CD4-positive, CD25-positive, alpha-beta regulatory T cell (primary cell): ENCODE results near the gene ING5. TPM values are rescaled to one million over a fixed set of nuclear protein-coding genes. Genes with fewer than 3 reads are reported as not detected.
"Not testable (repeated sequence)": the region's sequence is repeated elsewhere in the genome, so short reads cannot be mapped to it uniquely, and the experiment has no call there.

Experiments used
- ATAC-seq, 2 donors: fragments of 150-1000 bp; cut with Tn5 transposase; one replicate each; pipeline ENCODE4 v1.10.0; 2021; ENCODE audit warnings: low read depth in 2 of 2, moderate number of reproducible peaks in 2 of 2, moderate library complexity in 1 of 2
- DNase-seq, 3 donors: peaks; one replicate each; pipeline versions ENCODE4 v3.0.0 to v3.0.0-alpha.2; 2012 to 2022; ENCODE audit warnings: mixed read lengths in 1 of 3
- H3K27ac ChIP-seq: one replicate; pipeline ENCODE4 v1.7.0; 2013; ENCODE audit warnings: mild to moderate bottlenecking, low read length; ENCODE audit not compliant: insufficient read depth, poor library complexity, severe bottlenecking
- H3K27me3 ChIP-seq: one replicate; pipeline ENCODE4 v1.7.0; 2013; ENCODE audit warnings: low read length; ENCODE audit not compliant: control insufficient read depth, insufficient read depth
- H3K36me3 ChIP-seq: one replicate; pipeline ENCODE4 v1.7.0; 2013; ENCODE audit warnings: mild to moderate bottlenecking, low read length, moderate library complexity; ENCODE audit not compliant: control insufficient read depth, insufficient read depth
- H3K4me1 ChIP-seq: 2 replicates; pipeline ENCODE4 v1.7.0; 2013; ENCODE audit warnings: mild to moderate bottlenecking, low read length; ENCODE audit not compliant: insufficient read depth, control insufficient read depth, poor library complexity, severe bottlenecking
- H3K4me3 ChIP-seq: one replicate; pipeline ENCODE4 v1.7.0; 2013; ENCODE audit warnings: low read depth, mild to moderate bottlenecking, low read length, moderate library complexity
- H3K9me3 ChIP-seq, 2 experiments: 1 replicate in 1 of 2; 2 replicates in 1 of 2; pipeline ENCODE4 v1.7.0; 2013; ENCODE audit warnings: low read length in 2 of 2, mild to moderate bottlenecking in 1 of 2, moderate library complexity in 1 of 2; ENCODE audit not compliant: control insufficient read depth in 2 of 2
- H3K27ac Mint-ChIP-seq, 3 donors: one replicate each; pipeline ENCODE4 v1.8.0; 2020 to 2022; ENCODE audit warnings: mild to moderate bottlenecking in 3 of 3, mixed read lengths in 3 of 3, moderate library complexity in 2 of 3
- H3K27me3 Mint-ChIP-seq: one replicate; pipeline ENCODE4 v1.8.0; 2022; ENCODE audit warnings: mild to moderate bottlenecking, mixed read lengths
- H3K36me3 Mint-ChIP-seq: one replicate; pipeline ENCODE4 v1.8.0; 2020; ENCODE audit warnings: mixed read lengths
- H3K4me1 Mint-ChIP-seq, 4 donors: one replicate each; pipeline ENCODE4 v1.8.0; 2020 to 2022; ENCODE audit warnings: mixed read lengths in 4 of 4, mild to moderate bottlenecking in 1 of 4
- H3K4me3 Mint-ChIP-seq, 4 donors: one replicate each; pipeline ENCODE4 v1.8.0; 2020 to 2022; ENCODE audit warnings: mild to moderate bottlenecking in 4 of 4, mixed read lengths in 4 of 4, moderate library complexity in 3 of 4
- H3K9me3 Mint-ChIP-seq, 7 donors: one replicate each; pipeline ENCODE4 v1.8.0; 2020 to 2022; ENCODE audit warnings: mixed read lengths in 7 of 7, mild to moderate bottlenecking in 3 of 7, moderate library complexity in 2 of 7
- polyA plus RNA-seq, 4 donors: library from polyadenylated mRNA; unstranded; fragments of 300-500 nt; fragmentation: Illumina TruSeq; gene quantifications; one replicate each; pipeline ENCODE4 v1.2.3, GENCODE V29; 2021
- total RNA-seq: library from RNA; stranded (reverse); gene quantifications from one replicate; pipeline ENCODE4 v1.2.3, GENCODE V29; 2022

ING5 gene
- total and polyA plus RNA-seq, 5 donors from 2014 or later, result 16.7 to 64.8 (median 21.4) TPM

DNA sequence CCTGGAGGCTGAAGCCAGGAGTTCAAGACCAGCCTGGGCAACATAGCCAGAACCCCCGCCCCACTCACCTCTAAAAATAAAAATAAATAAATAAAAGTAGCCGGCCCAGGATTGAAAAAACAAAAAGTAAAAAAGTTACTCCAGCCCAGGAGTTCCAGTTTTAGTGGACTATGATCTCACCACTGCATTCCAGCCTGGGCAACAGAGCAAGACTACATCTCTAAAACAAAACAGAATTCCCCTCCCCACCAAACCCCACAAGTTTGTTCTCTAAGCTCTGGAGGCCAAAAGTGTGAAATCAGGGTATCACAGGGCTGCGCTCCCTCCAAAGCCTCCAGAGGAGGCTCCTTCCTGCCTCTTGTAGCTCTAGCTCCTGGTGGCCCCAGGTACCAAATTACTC lies 34.3 kb downstream of the ING5 start:
- Histone ChIP-seq H3K4me1 (peaks cover 36% of the 10 kb centered on the region), H3K27ac (no peak overlapping the region), H3K4me3 (no peak overlapping the region), H3K36me3 (no peaks in the 10 kb centered on the region), H3K27me3 (no peaks in the 10 kb centered on the region), H3K9me3 (no peaks in the 10 kb centered on the region)
- peak overlapping the region in 1 of 3 donors; percentile 76 for H3K27ac Mint-ChIP-seq
- no peaks in the 10 kb centered on the region for H3K27me3 Mint-ChIP-seq
- ATAC-seq (no peak), DNase-seq (no peak)
- no peaks in the 10 kb centered on the region for H3K9me3 Mint-ChIP-seq
- H3K4me1 Mint-ChIP-seq, result peaks cover 0 to 55% (median 25%) of the 10 kb centered on the region in 4 donors
- peak overlapping the region; percentile 84 to 88 (median 85) for H3K4me3 Mint-ChIP-seq
- peaks cover 4% of the 10 kb centered on the region for H3K36me3 Mint-ChIP-seq

DNA sequence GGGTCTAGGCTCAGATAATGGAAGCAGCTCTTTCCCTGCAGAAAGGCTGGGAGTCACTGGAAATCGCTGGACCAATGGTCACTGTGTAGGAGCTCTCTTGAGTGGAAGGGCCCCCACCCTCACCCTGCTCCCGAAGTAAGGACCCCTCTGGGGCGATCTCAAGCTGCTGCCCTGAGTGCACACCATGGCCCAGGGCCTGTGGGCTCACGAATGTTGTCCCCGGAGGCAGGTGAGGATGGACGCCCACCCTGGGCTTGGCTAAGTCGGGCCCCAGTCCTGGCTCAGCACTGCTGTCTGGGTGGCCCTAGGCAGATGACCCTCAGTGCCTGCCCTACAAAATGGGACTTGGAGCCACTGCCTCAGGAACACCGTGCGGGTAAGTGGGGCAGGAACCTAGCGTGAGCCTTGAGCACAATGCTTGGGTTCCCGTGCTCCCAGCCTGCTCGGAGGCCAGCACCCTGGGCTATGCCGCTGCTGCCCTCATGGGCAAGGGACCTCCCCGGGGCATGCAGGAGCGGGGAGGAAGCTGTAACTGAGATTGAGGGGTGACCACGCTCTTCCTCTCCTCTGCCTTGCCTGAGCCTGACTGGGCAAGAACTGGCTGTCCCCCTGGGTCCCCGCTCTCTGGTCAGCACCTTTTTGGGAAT lies 36.3 kb downstream of the ING5 start:
- H3K4me1 ChIP-seq, result peaks cover 33% of the 10 kb centered on the region
- peak overlapping the region in 3 of 4 donors; percentile 60 to 85 (median 61) for H3K4me3 Mint-ChIP-seq
- no peaks in the 10 kb centered on the region for H3K9me3 Mint-ChIP-seq
- no peak for DNase-seq
- peaks cover 4% of the 10 kb centered on the region for H3K36me3 Mint-ChIP-seq
- H3K4me3 ChIP-seq, result no peak overlapping the region
- peak overlapping the region in 2 of 3 donors; percentile 16 to 41 for H3K27ac Mint-ChIP-seq
- no peaks in the 10 kb centered on the region for H3K36me3 ChIP-seq
- H3K9me3 ChIP-seq, result no peaks in the 10 kb centered on the region
- ATAC-seq, result no peak
- H3K27me3 Mint-ChIP-seq, result no peaks in the 10 kb centered on the region
- H3K27me3 ChIP-seq, result no peaks in the 10 kb centered on the region
- H3K27ac ChIP-seq, result no peak overlapping the region
- H3K4me1 Mint-ChIP-seq, result peaks cover 0 to 45% (median 25%) of the 10 kb centered on the region in 4 donors

DNA sequence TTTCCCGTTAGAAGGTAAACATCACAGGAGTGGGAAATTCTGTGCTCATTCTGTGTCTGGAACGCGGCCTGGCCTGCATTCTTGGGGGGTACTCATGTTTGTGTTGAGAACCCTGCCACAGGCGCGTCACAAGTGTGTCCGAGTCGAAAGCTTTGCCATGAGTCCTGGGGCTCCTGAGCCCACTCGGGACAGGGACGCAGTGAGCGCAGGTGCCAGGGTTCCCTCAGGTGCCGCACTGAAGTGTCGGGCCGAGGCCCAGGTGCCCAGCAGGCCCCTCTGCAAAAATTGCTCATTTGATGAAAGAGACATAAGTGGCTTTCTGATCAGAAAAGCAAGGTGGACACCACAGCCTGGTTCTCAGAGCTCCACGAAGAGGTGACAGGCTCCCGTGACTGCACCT lies 37.3 kb downstream of the ING5 start:
- no peaks in the 10 kb centered on the region for H3K9me3 ChIP-seq
- H3K27me3 ChIP-seq, result no peaks in the 10 kb centered on the region
- H3K4me1 Mint-ChIP-seq, result peaks cover 0 to 40% (median 22%) of the 10 kb centered on the region in 4 donors
- H3K4me3 Mint-ChIP-seq, result peak overlapping the region in 1 of 4 donors; percentile 21
- peaks cover 7% of the 10 kb centered on the region for H3K36me3 ChIP-seq
- no peak overlapping the region for H3K27ac ChIP-seq
- no peak overlapping the region for H3K4me3 ChIP-seq
- peaks cover 27% of the 10 kb centered on the region for H3K4me1 ChIP-seq
- no peaks in the 10 kb centered on the region for H3K9me3 Mint-ChIP-seq
- DNase-seq, result no peak
- peaks cover 4% of the 10 kb centered on the region for H3K36me3 Mint-ChIP-seq
- H3K27ac Mint-ChIP-seq, result peak overlapping the region in 1 of 3 donors; percentile 83
- no peaks in the 10 kb centered on the region for H3K27me3 Mint-ChIP-seq
- no peak for ATAC-seq

DNA sequence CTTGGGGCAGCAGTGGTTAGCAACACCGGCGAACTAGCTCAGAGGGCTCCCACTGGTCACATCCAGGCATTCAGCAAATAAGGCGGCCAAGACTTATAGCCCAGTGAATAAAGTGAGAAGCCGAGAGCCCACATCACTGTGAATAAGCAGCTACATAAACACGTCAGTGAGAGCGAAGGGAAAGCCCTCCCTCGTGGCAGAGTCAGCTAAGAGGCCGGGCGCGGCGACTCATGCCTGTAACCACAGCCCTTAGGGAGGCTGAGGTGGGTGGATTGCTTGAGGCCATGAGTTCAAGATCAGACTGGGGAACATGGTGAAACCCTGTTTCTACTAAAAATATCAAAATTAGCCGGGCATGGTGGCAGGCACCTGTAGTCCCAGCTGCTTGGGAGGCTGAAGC lies 37.8 kb downstream of the ING5 start:
- H3K9me3 ChIP-seq, result no peaks in the 10 kb centered on the region
- no peak overlapping the region for H3K27ac ChIP-seq
- Mint-ChIP-seq H3K9me3 (no peaks in the 10 kb centered on the region), H3K27ac (peak overlapping the region in 2 of 3 donors; percentile 10 to 51), H3K4me1 (peaks cover 0 to 40% (median 22%) of the 10 kb centered on the region in 4 donors), H3K36me3 (peaks cover 4% of the 10 kb centered on the region), H3K4me3 (peak overlapping the region in 3 of 4 donors; percentile 4 to 57 (median 52)), H3K27me3 (no peaks in the 10 kb centered on the region)
- no peak overlapping the region for H3K4me3 ChIP-seq
- peaks cover 27% of the 10 kb centered on the region for H3K4me1 ChIP-seq
- no peaks in the 10 kb centered on the region for H3K27me3 ChIP-seq
- DNase-seq (no peak), ATAC-seq (no peak)
- peaks cover 9% of the 10 kb centered on the region for H3K36me3 ChIP-seq

DNA sequence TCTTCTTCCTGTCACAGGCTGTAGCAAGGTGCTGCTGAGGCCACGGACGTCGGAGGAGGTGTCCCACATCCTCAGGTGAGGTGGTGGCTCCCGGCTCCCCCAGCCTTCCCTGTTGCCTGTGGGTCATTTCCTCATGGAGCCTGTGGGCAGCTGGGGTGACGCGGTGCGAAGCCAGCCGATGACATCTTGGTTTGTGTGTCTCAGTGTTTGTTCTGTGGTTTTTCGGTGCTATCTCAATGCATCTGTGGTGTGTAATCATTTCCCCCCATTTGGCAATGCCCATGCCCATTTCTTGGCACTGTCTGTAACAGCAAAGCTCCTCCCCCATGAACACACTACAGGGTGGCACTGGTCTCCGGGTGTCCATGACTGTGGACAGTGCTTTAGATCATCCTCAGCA lies 39.2 kb downstream of the ING5 start:
- H3K27me3 ChIP-seq, result no peaks in the 10 kb centered on the region
- DNase-seq (no peak), ATAC-seq (peak in 1 of 2 donors; percentile 40)
- no peak overlapping the region for H3K4me3 ChIP-seq
- H3K36me3 Mint-ChIP-seq, result peaks cover 12% of the 10 kb centered on the region
- peak overlapping the region in 1 of 3 donors; percentile 32 for H3K27ac Mint-ChIP-seq
- H3K9me3 ChIP-seq, result no peaks in the 10 kb centered on the region
- H3K27ac ChIP-seq, result no peak overlapping the region
- H3K4me3 Mint-ChIP-seq, result peak overlapping the region in 1 of 4 donors; percentile 80
- no peaks in the 10 kb centered on the region for H3K27me3 Mint-ChIP-seq
- H3K9me3 Mint-ChIP-seq, result peaks cover 0 to 1% (median 0%) of the 10 kb centered on the region in 7 donors
- H3K36me3 ChIP-seq, result peaks cover 22% of the 10 kb centered on the region
- peaks cover 17% of the 10 kb centered on the region for H3K4me1 ChIP-seq
- peaks cover 4 to 36% (median 23%) of the 10 kb centered on the region in 4 donors for H3K4me1 Mint-ChIP-seq

DNA sequence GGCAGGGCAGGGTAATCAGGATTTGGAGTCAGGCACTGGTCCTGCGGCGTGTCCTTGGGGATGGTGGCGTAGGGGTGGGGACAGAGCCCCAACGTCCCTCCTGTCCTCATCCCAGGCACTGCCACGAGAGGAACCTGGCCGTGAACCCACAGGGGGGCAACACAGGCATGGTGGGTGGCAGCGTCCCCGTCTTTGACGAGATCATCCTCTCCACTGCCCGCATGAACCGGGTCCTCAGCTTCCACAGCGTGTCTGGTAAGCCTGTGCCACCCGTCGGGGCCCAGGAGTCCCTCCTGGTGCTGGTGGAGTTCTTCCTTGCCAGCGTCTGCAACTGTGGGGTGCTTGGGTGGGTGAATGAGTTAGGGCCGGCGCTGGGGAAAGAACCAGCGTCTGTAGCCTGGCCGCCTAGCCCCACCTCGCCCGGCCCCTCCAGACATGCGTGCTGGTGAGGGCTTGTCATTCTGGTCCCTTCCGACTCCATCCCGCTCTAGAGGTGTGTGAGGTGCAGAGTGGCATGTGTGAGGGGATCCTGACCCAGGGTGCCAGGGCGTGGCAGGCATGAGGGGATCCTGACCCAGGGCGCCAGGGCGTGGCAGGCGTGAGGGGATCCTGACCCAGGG lies 40.6 kb downstream of the ING5 start:
- no peak overlapping the region for H3K27ac ChIP-seq
- ATAC-seq (no peak), DNase-seq (no peak)
- peaks cover 23% of the 10 kb centered on the region for H3K36me3 ChIP-seq
- Mint-ChIP-seq H3K4me1 (peaks cover 7 to 31% (median 19%) of the 10 kb centered on the region in 4 donors), H3K36me3 (peaks cover 20% of the 10 kb centered on the region), H3K27me3 (no peaks in the 10 kb centered on the region), H3K9me3 (peaks cover 0 to 1% (median 0%) of the 10 kb centered on the region in 7 donors), H3K27ac (peak overlapping the region in 1 of 3 donors; percentile 56), H3K4me3 (no peak overlapping the region)
- no peaks in the 10 kb centered on the region for H3K27me3 ChIP-seq
- H3K4me1 ChIP-seq, result peaks cover 17% of the 10 kb centered on the region
- H3K4me3 ChIP-seq, result no peak overlapping the region
- H3K9me3 ChIP-seq, result no peaks in the 10 kb centered on the region

DNA sequence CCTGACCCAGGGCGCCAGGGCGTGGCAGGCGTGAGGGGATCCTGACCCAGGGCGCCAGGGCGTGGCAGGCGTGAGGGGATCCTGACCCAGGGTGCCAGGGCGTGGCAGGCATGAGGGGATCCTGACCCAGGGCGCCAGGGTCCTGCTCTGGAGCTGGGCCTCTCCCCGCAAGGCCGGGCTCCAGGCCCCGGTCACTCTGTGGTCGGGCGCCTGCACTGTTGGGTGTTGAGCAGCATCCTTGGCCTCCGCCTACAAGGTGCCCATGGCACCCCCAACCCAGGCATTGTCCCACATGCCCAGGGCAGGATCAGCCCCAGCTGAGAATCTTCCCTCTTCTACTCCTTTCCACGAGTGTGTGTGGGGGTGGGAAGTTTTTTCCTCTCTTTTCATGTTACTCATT lies 41.2 kb downstream of the ING5 start:
- H3K27ac Mint-ChIP-seq, H3K27me3 Mint-ChIP-seq, H3K4me3 Mint-ChIP-seq, H3K9me3 Mint-ChIP-seq, ATAC-seq, H3K27me3 ChIP-seq, DNase-seq, H3K9me3 ChIP-seq, H3K4me3 ChIP-seq, H3K27ac ChIP-seq: not testable (repeated sequence)
- H3K4me1 Mint-ChIP-seq, result peaks cover 7 to 25% (median 16%) of the 10 kb centered on the region in 4 donors
- peaks cover 23% of the 10 kb centered on the region for H3K36me3 ChIP-seq
- H3K4me1 ChIP-seq, result peaks cover 17% of the 10 kb centered on the region
- peaks cover 20% of the 10 kb centered on the region for H3K36me3 Mint-ChIP-seq
